Common myeloid progenitor, CD34-positive (primary cell): ENCODE results near the gene TLR7.
A peak's percentile ranks its signal among the peaks of the same experiment; 100 is the strongest.

Experiments
- CTCF ChIA-PET: fragments of 350-600 bp; sonication (Branson Sonifier 250); formaldehyde crosslinking; loops from one replicate; lab custom pipeline; 2021; ENCODE audit warnings: antibody characterized with exemption; lab: Charles Lee
- POLR2A ChIA-PET: fragments of 350-600 bp; sonication (Branson Sonifier 250); formaldehyde crosslinking; loops from one replicate; lab custom pipeline; 2021; ENCODE audit warnings: antibody characterized with exemption; lab: Charles Lee
- DNase-seq, 3 donors: peaks; one replicate each; pipeline versions ENCODE4 v3.0.0 to v3.0.0-alpha.2; 2013
- H3K27ac ChIP-seq, 2 experiments: 1 replicate in 1 of 2; 2 replicates in 1 of 2; pipeline ENCODE4 v1.7.0; 2013; ENCODE audit warnings: inconsistent platforms in 2 of 2, low read length in 2 of 2, mild to moderate bottlenecking in 2 of 2, low read depth in 1 of 2, moderate library complexity in 1 of 2; ENCODE audit not compliant: severe bottlenecking in 2 of 2, insufficient read depth in 1 of 2, poor library complexity in 1 of 2
- H3K27me3 ChIP-seq, 5 experiments: replicated peaks in 2 of 5; 1 replicate in 3 of 5; 2 replicates in 2 of 5; pipeline versions ENCODE4 v1.6.1 to v1.7.0; 2013; ENCODE audit warnings: low read length in 4 of 5, mild to moderate bottlenecking in 2 of 5, moderate library complexity in 2 of 5, inconsistent platforms in 1 of 5; ENCODE audit not compliant: insufficient read depth in 5 of 5, control insufficient read depth in 4 of 5
- H3K36me3 ChIP-seq, 4 experiments: 1 replicate in 2 of 4; 2 replicates in 2 of 4; pipeline versions ENCODE4 v1.6.1 to v1.7.0; 2013; ENCODE audit warnings: low read length in 3 of 4, control low read depth in 1 of 4, mild to moderate bottlenecking in 1 of 4; ENCODE audit not compliant: control insufficient read depth in 4 of 4, insufficient read depth in 4 of 4
- H3K4me1 ChIP-seq, 4 experiments: 1 replicate in 3 of 4; 2 replicates in 1 of 4; pipeline versions ENCODE4 v1.6.1 to v1.7.1; 2013; ENCODE audit warnings: low read length in 3 of 4, mild to moderate bottlenecking in 3 of 4, control low read depth in 1 of 4, inconsistent platforms in 1 of 4, moderate library complexity in 1 of 4; ENCODE audit not compliant: control insufficient read depth in 4 of 4, insufficient read depth in 4 of 4; ENCODE audit errors: control extremely low read depth in 1 of 4
- H3K4me3 ChIP-seq, 7 experiments: 1 replicate in 4 of 7; 2 replicates in 3 of 7; pipeline versions ENCODE4 v1.5.1 to v1.7.0; 2013; ENCODE audit warnings: mild to moderate bottlenecking in 7 of 7, low read length in 6 of 7, moderate library complexity in 6 of 7, inconsistent platforms in 2 of 7, low read depth in 2 of 7, control low read depth in 1 of 7; ENCODE audit not compliant: insufficient read depth in 4 of 7, control insufficient read depth in 1 of 7; ENCODE audit errors: extremely low read depth in 1 of 7
- H3K9me3 ChIP-seq, 5 experiments: 1 replicate in 4 of 5; 2 replicates in 1 of 5; pipeline versions ENCODE4 v1.6.1 to v1.7.1; 2013; ENCODE audit warnings: low read length in 4 of 5, mild to moderate bottlenecking in 2 of 5, inconsistent platforms in 1 of 5, low read depth in 1 of 5, moderate library complexity in 1 of 5; ENCODE audit not compliant: control insufficient read depth in 4 of 5, insufficient read depth in 2 of 5; ENCODE audit errors: control extremely low read depth in 1 of 5
- WGBS: methylation state at CpG from one replicate; pipeline ENCODE4 v1.1.5; 2013; ENCODE audit not compliant: insufficient coverage; 5-methylcytosine and 5-hydroxymethylcytosine counted together

Gene TLR7

GRCh38 chrX:12843061-12843667 is 23.7 kb upstream of the TLR7 start:
- H3K27ac ChIP-seq: no peak overlapping the region
- H3K27me3 ChIP-seq: no peaks in the 10 kb centered on the region
- no peaks in the 10 kb centered on the region for H3K4me1 ChIP-seq
- H3K9me3 ChIP-seq: no peaks in the 10 kb centered on the region
- no peak overlapping the region for H3K4me3 ChIP-seq
- CTCF ChIA-PET: no interaction called here
- 100% methylated on average over 2 of the region's 2 CpGs for WGBS
- no peaks in the 10 kb centered on the region for H3K36me3 ChIP-seq
- no peak for DNase-seq
- POLR2A ChIA-PET: no interaction called here

GRCh38 chrX:12843668-12844279 is 23.1 kb upstream of the TLR7 start:
- no peak overlapping the region for H3K27ac ChIP-seq
- no peaks in the 10 kb centered on the region for H3K36me3 ChIP-seq
- no peaks in the 10 kb centered on the region for H3K27me3 ChIP-seq
- POLR2A ChIA-PET: no interaction called here
- WGBS: 69% methylated on average over 3 of the region's 6 CpGs
- DNase-seq: no peak
- no peaks in the 10 kb centered on the region for H3K9me3 ChIP-seq
- CTCF ChIA-PET: no interaction called here
- H3K4me3 ChIP-seq: no peak overlapping the region
- H3K4me1 ChIP-seq: no peaks in the 10 kb centered on the region

GRCh38 chrX:12844319-12844718 is 22.6 kb upstream of the TLR7 start:
- ChIA-PET POLR2A (no interaction called here), CTCF (no interaction called here)
- no peaks in the 10 kb centered on the region for H3K27me3 ChIP-seq
- H3K4me3 ChIP-seq: no peak overlapping the region
- no peak for DNase-seq
- H3K9me3 ChIP-seq: no peaks in the 10 kb centered on the region
- no CpG with 5 or more reads among the region's 3 CpGs for WGBS
- no peak overlapping the region for H3K27ac ChIP-seq
- H3K36me3 ChIP-seq: no peaks in the 10 kb centered on the region
- no peaks in the 10 kb centered on the region for H3K4me1 ChIP-seq

DNA sequence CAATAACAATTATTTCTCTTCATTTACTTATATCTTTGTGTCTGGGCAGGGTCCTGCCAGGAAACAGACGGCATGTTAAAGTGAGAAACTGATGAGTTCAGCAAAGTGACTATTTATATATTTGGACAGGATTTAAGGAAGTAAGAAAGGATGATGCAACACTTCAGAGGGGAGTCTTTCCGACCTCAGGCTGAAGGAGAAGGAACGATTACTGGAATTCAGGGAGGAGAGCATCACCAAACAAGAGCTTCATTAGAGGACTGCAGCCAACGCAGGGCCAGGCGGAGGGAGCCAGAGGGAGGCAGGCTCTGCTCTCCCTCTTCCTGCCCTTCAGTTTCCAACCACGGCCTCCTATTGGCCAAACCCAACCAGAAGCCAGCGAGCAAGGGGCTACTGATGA is 1.5 kb upstream of the TLR7 start:
- ChIA-PET POLR2A (no interaction called here), CTCF (no interaction called here)
- Histone ChIP-seq H3K27me3 (no peaks in the 10 kb centered on the region), H3K27ac (no peak overlapping the region), H3K4me1 (peaks cover 0 to 9% (median 4%) of the 10 kb centered on the region in 4 experiments), H3K4me3 (no peak overlapping the region), H3K9me3 (no peaks in the 10 kb centered on the region), H3K36me3 (no peaks in the 10 kb centered on the region)
- DNase-seq: peak in 2 of 3 donors; percentile 35 to 43
- WGBS: 68% methylated on average over 5 of the region's 7 CpGs

DNA sequence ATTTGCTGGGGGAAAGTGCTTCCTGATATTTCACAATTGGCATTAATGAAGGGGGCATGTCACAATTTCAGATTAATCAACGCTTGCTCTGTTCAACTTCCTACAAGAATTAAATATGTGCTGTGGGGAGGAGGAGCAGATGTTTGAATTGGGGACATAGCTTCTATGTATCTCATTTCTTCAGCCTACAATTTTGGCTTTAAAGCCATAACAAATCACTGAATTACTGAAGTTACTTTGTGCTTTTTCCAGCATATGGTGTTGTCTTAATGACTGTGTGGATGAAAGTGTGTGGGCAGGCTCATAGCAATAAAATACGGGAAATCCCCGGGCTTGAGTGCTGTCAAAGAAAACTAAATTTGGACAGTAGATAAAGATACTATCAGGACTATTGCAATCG is 813 bp downstream of the TLR7 start:
- Histone ChIP-seq H3K27ac (no peak overlapping the region), H3K27me3 (peaks cover 0 to 6% (median 0%) of the 10 kb centered on the region in 5 experiments), H3K4me1 (peaks cover 0 to 9% (median 4%) of the 10 kb centered on the region in 4 experiments), H3K9me3 (no peaks in the 10 kb centered on the region), H3K36me3 (no peaks in the 10 kb centered on the region), H3K4me3 (no peak overlapping the region)
- DNase-seq: peak in 1 of 3 donors; percentile 3
- WGBS: 88% methylated on average over 3 of the region's 4 CpGs
- ChIA-PET CTCF (no interaction called here), POLR2A (no interaction called here)

DNA sequence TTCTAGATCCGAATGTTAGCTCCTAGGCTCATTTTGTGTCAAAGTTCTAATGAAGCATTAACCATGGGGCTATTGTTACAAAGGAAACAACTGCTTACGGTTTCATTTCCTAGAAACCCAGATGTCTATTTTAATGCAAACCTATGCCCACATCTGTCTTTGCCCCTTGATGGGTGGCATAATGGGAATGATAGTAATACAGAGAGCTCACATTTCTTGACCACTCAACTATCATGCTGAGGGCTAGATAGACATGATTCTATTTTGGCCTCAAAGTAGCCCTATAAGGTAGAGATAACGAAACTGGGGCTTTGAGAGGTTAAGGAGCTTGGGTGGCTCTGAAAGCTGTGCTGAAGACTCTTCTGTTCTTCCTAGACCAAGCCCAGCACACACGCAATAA is 1.9 kb downstream of the TLR7 start:
- Histone ChIP-seq H3K27me3 (peaks cover 0 to 8% (median 0%) of the 10 kb centered on the region in 5 experiments), H3K27ac (no peak overlapping the region), H3K36me3 (no peaks in the 10 kb centered on the region), H3K4me1 (peaks cover 0 to 9% (median 4%) of the 10 kb centered on the region in 4 experiments), H3K9me3 (no peaks in the 10 kb centered on the region), H3K4me3 (no peak overlapping the region)
- ChIA-PET CTCF (no interaction called here), POLR2A (no interaction called here)
- no CpG with 5 or more reads among the region's 4 CpGs for WGBS
- no peak for DNase-seq

- peaks cover 0 to 3% (median 1%) of the 10 kb centered on the region in 4 experiments for H3K4me1 ChIP-seq
- H3K27me3 ChIP-seq: peaks cover 0 to 8% (median 0%) of the 10 kb centered on the region in 5 experiments
- WGBS: 57% methylated on average over 6 of the region's 6 CpGs
- ChIA-PET CTCF (no interaction called here), POLR2A (no interaction called here)
- DNase-seq: no peak
- H3K27ac ChIP-seq: no peak overlapping the region
- no peaks in the 10 kb centered on the region for H3K36me3 ChIP-seq
- no peaks in the 10 kb centered on the region for H3K9me3 ChIP-seq
- no peak overlapping the region for H3K4me3 ChIP-seq
Measured at GRCh38 chrX:12871257-12871656, 4.4 kb downstream of the TLR7 start.
